Hematopoietic multipotent progenitor cell treated with erythropoietin and hydrocortisone succinate and interleukin-3 and kit ligand, for 15 days (in vitro differentiated cells): ENCODE data around the gene MYH15.
A peak's percentile ranks its signal among the peaks of the same experiment; 100 is the strongest.

Experiments
- DNase-seq: peaks from one replicate; pipeline ENCODE4 v3.0.0-alpha.2; 2015; ENCODE audit warnings: low spot score

The MYH15 gene

GRCh38 chr3:108509263-108509662 lies 1.1 kb downstream of the MYH15 start:
- DNase-seq, result no peak

GRCh38 chr3:108507902-108508301 lies 2.5 kb downstream of the MYH15 start:
- no peak for DNase-seq

- DNase-seq, result no peak
Observed at GRCh38 chr3:108505811-108506210, 4.6 kb downstream of the MYH15 start.

GRCh38 chr3:108503722-108504121 lies 6.7 kb downstream of the MYH15 start:
- no peak for DNase-seq

GRCh38 chr3:108501535-108501934 lies 8.9 kb downstream of the MYH15 start:
- no peak for DNase-seq

- no peak for DNase-seq
Observed at GRCh38 chr3:108500728-108501127, 9.7 kb downstream of the MYH15 start.

GRCh38 chr3:108497271-108497670 lies 13.1 kb downstream of the MYH15 start:
- no peak for DNase-seq

- DNase-seq, result no peak
Observed at GRCh38 chr3:108495717-108496116, 14.7 kb downstream of the MYH15 start.

GRCh38 chr3:108494906-108495531 lies 15.4 kb downstream of the MYH15 start:
- DNase-seq, result no peak

- DNase-seq, result no peak
Observed at GRCh38 chr3:108493862-108494261, 16.5 kb downstream of the MYH15 start.

GRCh38 chr3:108491456-108491855 lies 18.9 kb downstream of the MYH15 start:
- no peak for DNase-seq

- DNase-seq, result peak; percentile 29
Observed at GRCh38 chr3:108489776-108490175, 20.6 kb downstream of the MYH15 start.

- DNase-seq, result no peak
Observed at GRCh38 chr3:108488631-108489030, 21.8 kb downstream of the MYH15 start.

GRCh38 chr3:108487439-108487838 lies 23.0 kb downstream of the MYH15 start:
- no peak for DNase-seq

- no peak for DNase-seq
Observed at GRCh38 chr3:108486941-108487340, 23.5 kb downstream of the MYH15 start.

GRCh38 chr3:108486338-108486737 lies 24.1 kb downstream of the MYH15 start:
- no peak for DNase-seq

- DNase-seq, result no peak
Observed at GRCh38 chr3:108485146-108485545, 25.2 kb downstream of the MYH15 start.

GRCh38 chr3:108479224-108479623 lies 31.2 kb downstream of the MYH15 start:
- DNase-seq, result no peak

- peak; percentile 63 for DNase-seq
Observed at GRCh38 chr3:108477511-108478147, 32.8 kb downstream of the MYH15 start.

- DNase-seq, result no peak
Observed at GRCh38 chr3:108475220-108475782, 35.1 kb downstream of the MYH15 start.

- no peak for DNase-seq
Observed at GRCh38 chr3:108474581-108474980, 35.8 kb downstream of the MYH15 start.

GRCh38 chr3:108473711-108474110 lies 36.7 kb downstream of the MYH15 start:
- no peak for DNase-seq

- DNase-seq, result no peak
Observed at GRCh38 chr3:108472001-108472591, 38.3 kb downstream of the MYH15 start.
